Skeletal muscle tissue (tissue), 4 donors: ENCODE measurements around the gene MUC5B. TPM values are rescaled to one million over a fixed set of nuclear protein-coding genes. Genes with fewer than 3 reads are reported as not detected.
"Not testable (repeated sequence)": the region's sequence is repeated elsewhere in the genome, so short reads cannot be mapped to it uniquely, and the experiment has no call there.

ENCODE experiments used
- H3K27ac ChIP-seq: one replicate; pipeline ENCODE4 v1.7.0; 2013; ENCODE audit warnings: mild to moderate bottlenecking, low read depth, low read length, inconsistent platforms
- H3K27me3 ChIP-seq, 3 donors: one replicate each; pipeline ENCODE4 v1.7.0; 2013; ENCODE audit warnings: low read length in 3 of 3; ENCODE audit not compliant: control insufficient read depth in 3 of 3, insufficient read depth in 3 of 3
- H3K36me3 ChIP-seq, 3 donors: one replicate each; pipeline ENCODE4 v1.7.0; 2013; ENCODE audit warnings: low read length in 3 of 3; ENCODE audit not compliant: control insufficient read depth in 3 of 3, insufficient read depth in 3 of 3
- H3K4me1 ChIP-seq, 3 donors: one replicate each; pipeline ENCODE4 v1.7.0; 2013; ENCODE audit warnings: low read length in 3 of 3, mild to moderate bottlenecking in 3 of 3; ENCODE audit not compliant: control insufficient read depth in 3 of 3, insufficient read depth in 3 of 3
- H3K4me3 ChIP-seq, 3 donors: one replicate each; pipeline ENCODE4 v1.7.0; 2013; ENCODE audit warnings: low read length in 3 of 3
- H3K9ac ChIP-seq, 3 donors: one replicate each; pipeline ENCODE4 v1.7.0; 2013; ENCODE audit warnings: low read length in 3 of 3, mild to moderate bottlenecking in 3 of 3, moderate library complexity in 2 of 3, low read depth in 1 of 3
- H3K9me3 ChIP-seq, 3 donors: one replicate each; pipeline ENCODE4 v1.7.0; 2013; ENCODE audit warnings: low read length in 3 of 3; ENCODE audit not compliant: control insufficient read depth in 3 of 3
- total RNA-seq: library from RNA; depleted of rRNA; stranded (reverse); fragments of >200 nt; gene quantifications from one replicate; pipeline ENCODE4 v1.2.3, GENCODE V29; 2014
- donor health status: Osteomylitis.

MUC5B gene, protein sequence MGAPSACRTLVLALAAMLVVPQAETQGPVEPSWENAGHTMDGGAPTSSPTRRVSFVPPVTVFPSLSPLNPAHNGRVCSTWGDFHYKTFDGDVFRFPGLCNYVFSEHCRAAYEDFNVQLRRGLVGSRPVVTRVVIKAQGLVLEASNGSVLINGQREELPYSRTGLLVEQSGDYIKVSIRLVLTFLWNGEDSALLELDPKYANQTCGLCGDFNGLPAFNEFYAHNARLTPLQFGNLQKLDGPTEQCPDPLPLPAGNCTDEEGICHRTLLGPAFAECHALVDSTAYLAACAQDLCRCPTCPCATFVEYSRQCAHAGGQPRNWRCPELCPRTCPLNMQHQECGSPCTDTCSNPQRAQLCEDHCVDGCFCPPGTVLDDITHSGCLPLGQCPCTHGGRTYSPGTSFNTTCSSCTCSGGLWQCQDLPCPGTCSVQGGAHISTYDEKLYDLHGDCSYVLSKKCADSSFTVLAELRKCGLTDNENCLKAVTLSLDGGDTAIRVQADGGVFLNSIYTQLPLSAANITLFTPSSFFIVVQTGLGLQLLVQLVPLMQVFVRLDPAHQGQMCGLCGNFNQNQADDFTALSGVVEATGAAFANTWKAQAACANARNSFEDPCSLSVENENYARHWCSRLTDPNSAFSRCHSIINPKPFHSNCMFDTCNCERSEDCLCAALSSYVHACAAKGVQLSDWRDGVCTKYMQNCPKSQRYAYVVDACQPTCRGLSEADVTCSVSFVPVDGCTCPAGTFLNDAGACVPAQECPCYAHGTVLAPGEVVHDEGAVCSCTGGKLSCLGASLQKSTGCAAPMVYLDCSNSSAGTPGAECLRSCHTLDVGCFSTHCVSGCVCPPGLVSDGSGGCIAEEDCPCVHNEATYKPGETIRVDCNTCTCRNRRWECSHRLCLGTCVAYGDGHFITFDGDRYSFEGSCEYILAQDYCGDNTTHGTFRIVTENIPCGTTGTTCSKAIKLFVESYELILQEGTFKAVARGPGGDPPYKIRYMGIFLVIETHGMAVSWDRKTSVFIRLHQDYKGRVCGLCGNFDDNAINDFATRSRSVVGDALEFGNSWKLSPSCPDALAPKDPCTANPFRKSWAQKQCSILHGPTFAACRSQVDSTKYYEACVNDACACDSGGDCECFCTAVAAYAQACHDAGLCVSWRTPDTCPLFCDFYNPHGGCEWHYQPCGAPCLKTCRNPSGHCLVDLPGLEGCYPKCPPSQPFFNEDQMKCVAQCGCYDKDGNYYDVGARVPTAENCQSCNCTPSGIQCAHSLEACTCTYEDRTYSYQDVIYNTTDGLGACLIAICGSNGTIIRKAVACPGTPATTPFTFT (N-terminal part only)
- total RNA-seq = not detected

GRCh38 chr11:1222491-1223345, at the start of gene MUC5B:
TSS of gene MUC5B (plus strand) at chr11:1223066. CDS start at chr11:1223124, 58 bp downstream.
- no peaks in the 10 kb centered on the region for H3K36me3 ChIP-seq
- no peaks in the 10 kb centered on the region for H3K4me1 ChIP-seq
- H3K4me3 ChIP-seq = no peak within 1 kb of the TSS
- no peak within 1 kb of the TSS for H3K9ac ChIP-seq
- peaks cover 33 to 76% (median 60%) of the 10 kb centered on the region in 3 donors for H3K27me3 ChIP-seq
- no peak within 1 kb of the TSS for H3K27ac ChIP-seq
- no peaks in the 10 kb centered on the region for H3K9me3 ChIP-seq

DNA sequence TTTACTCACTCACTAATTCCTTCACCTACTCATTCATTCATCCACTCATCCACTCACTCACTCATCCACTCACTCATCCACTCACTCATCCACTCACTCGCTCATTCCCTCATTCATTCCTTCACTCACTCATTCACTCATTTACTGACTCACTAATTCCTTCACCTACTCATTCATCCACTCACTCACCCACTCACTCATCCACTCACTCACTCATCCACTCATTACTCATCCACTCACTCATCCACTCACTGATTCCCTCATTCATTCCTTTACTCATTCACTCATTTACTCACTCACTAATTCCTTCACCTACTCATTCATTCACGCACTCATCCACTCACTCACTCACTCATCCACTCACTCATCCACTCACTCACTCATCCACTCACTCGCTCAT, 49.5 kb upstream of the MUC5B start:
- not testable (repeated sequence) for H3K4me3 ChIP-seq, H3K4me1 ChIP-seq, H3K9me3 ChIP-seq, H3K9ac ChIP-seq, H3K36me3 ChIP-seq, H3K27ac ChIP-seq, H3K27me3 ChIP-seq

DNA sequence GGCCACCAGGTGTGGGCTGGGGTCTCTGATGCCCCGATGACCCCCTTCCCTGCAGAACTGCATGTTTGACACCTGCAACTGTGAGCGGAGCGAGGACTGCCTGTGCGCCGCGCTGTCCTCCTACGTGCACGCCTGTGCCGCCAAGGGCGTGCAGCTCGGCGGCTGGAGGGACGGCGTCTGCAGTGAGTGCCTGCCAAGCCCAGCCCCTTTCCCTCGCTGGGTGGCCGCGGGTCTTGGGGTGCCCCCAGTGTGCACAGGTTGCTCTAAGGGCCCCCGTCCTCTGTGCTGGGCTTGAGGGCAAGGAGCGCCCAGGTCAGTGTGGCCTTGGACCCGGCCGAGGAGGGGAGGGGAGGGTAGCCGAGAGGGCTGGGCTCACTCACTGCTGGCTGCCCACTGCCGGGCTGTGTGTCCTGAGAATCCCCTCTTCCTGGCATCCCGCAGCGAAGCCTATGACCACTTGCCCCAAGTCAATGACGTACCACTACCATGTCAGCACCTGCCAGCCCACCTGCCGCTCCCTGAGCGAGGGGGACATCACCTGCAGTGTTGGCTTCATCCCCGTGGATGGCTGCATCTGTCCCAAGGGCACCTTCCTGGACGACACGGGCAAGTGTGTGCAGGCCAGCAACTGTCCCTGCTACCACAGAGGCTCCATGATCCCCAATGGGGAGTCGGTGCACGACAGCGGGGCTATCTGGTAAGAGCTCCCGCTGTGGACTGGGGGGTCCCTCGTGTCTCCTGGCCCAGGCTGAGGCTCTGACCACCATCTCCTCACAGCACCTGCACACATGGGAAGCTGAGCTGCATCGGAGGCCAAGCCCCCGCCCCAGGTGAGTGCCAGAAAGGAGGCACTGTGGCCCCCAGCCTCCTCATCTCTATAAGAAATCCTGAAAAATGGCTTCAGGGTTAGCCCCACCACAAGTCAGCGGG, 48.2 kb upstream of the MUC5B start:
- Histone ChIP-seq H3K9me3 (no peaks in the 10 kb centered on the region), H3K36me3 (no peaks in the 10 kb centered on the region), H3K27ac (no peak overlapping the region), H3K4me3 (no peak overlapping the region), H3K4me1 (no peaks in the 10 kb centered on the region), H3K9ac (no peak overlapping the region), H3K27me3 (peaks cover 0 to 13% (median 5%) of the 10 kb centered on the region in 3 donors)

DNA sequence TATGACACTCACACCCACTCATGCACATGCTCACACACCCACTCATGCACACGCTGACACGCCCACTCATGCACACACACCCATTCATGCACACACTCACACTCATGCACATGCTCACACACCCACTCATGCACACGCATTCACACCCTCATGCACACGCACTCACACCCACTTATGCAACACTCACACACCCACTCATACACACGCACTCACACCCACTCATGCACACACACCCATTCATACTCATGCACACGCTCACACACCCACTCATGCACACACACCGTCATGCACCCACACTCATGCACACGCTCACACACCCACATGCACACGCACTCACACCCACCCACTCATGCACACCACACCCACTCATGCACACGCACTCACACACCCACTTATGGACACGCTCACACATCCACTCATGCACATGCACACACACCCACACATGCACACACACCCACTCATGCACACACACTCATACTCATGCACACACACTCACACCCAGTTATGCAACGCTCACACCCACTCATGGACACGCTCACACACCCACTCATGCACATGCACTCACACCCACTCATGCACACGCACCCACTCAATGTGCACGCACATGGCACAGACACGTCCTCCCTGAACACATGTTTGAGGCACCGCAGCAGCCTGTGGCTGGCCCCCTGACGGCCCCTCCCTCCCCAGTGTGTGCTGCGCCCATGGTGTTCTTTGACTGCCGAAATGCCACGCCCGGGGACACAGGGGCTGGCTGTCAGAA, 47.2 kb upstream of the MUC5B start:
- no peaks in the 10 kb centered on the region for H3K9me3 ChIP-seq
- H3K27ac ChIP-seq = no peak overlapping the region
- no peak overlapping the region for H3K4me3 ChIP-seq
- no peak overlapping the region for H3K9ac ChIP-seq
- H3K36me3 ChIP-seq = no peaks in the 10 kb centered on the region
- no peaks in the 10 kb centered on the region for H3K4me1 ChIP-seq
- peaks cover 0 to 16% (median 12%) of the 10 kb centered on the region in 3 donors for H3K27me3 ChIP-seq

- Histone ChIP-seq H3K4me1 (no peaks in the 10 kb centered on the region), H3K9me3 (no peaks in the 10 kb centered on the region), H3K36me3 (no peaks in the 10 kb centered on the region), H3K9ac (no peak overlapping the region), H3K27me3 (peaks cover 0 to 20% (median 12%) of the 10 kb centered on the region in 3 donors), H3K27ac (no peak overlapping the region), H3K4me3 (no peak overlapping the region)
Measured at GRCh38 chr11:1176224-1177019, 46.4 kb upstream of the MUC5B start.

- Histone ChIP-seq H3K27me3 (peaks cover 0 to 20% (median 12%) of the 10 kb centered on the region in 3 donors), H3K36me3 (no peaks in the 10 kb centered on the region), H3K9ac (no peak overlapping the region), H3K9me3 (no peaks in the 10 kb centered on the region), H3K27ac (no peak overlapping the region), H3K4me1 (no peaks in the 10 kb centered on the region), H3K4me3 (no peak overlapping the region)
Measured at GRCh38 chr11:1177020-1177770, 45.7 kb upstream of the MUC5B start.

- Histone ChIP-seq H3K4me1 (no peaks in the 10 kb centered on the region), H3K9me3 (no peaks in the 10 kb centered on the region), H3K27me3 (peaks cover 0 to 20% (median 12%) of the 10 kb centered on the region in 3 donors)
Measured at GRCh38 chr11:1177771-1178090, 45.1 kb upstream of the MUC5B start.

More at GRCh38 chr11:1177771-1178090, 45.1 kb upstream of the MUC5B start:
- no peak overlapping the region for H3K9ac ChIP-seq
- no peaks in the 10 kb centered on the region for H3K36me3 ChIP-seq
- H3K4me3 ChIP-seq = no peak overlapping the region
- H3K27ac ChIP-seq = no peak overlapping the region
